Effector memory CD4-positive, alpha-beta T cell (primary cell): ENCODE results near the gene ZBED5.

Experiments
- DNase-seq, 3 donors: peaks; one replicate each; pipeline ENCODE4 v3.0.0-alpha.2; 2020
- H3K27ac ChIP-seq: 2 replicates; pipeline ENCODE4 v1.7.0; 2013; ENCODE audit warnings: mild to moderate bottlenecking, low read length, moderate library complexity; ENCODE audit not compliant: insufficient read depth, poor library complexity, severe bottlenecking
- H3K27me3 ChIP-seq: replicated peaks from 2 replicates; pipeline ENCODE4 v1.7.0; 2013; ENCODE audit warnings: mild to moderate bottlenecking, low read length; ENCODE audit not compliant: insufficient read depth, control insufficient read depth, poor library complexity, severe bottlenecking
- H3K36me3 ChIP-seq: 2 replicates; pipeline ENCODE4 v1.7.0; 2013; ENCODE audit warnings: mild to moderate bottlenecking, low read length, moderate library complexity; ENCODE audit not compliant: control insufficient read depth, insufficient read depth
- H3K4me1 ChIP-seq: 2 replicates; pipeline ENCODE4 v1.7.0; 2013; ENCODE audit warnings: low read length, mild to moderate bottlenecking; ENCODE audit not compliant: control insufficient read depth, insufficient read depth, poor library complexity, severe bottlenecking
- H3K4me3 ChIP-seq: 2 replicates; pipeline ENCODE4 v1.7.0; 2013; ENCODE audit warnings: low read length, low read depth, mild to moderate bottlenecking; ENCODE audit not compliant: insufficient read depth, poor library complexity, severe bottlenecking
- H3K9me3 ChIP-seq: 2 replicates; pipeline ENCODE4 v1.7.0; 2013; ENCODE audit warnings: mild to moderate bottlenecking, low read length, moderate library complexity; ENCODE audit not compliant: control insufficient read depth

Gene ZBED5

DNA sequence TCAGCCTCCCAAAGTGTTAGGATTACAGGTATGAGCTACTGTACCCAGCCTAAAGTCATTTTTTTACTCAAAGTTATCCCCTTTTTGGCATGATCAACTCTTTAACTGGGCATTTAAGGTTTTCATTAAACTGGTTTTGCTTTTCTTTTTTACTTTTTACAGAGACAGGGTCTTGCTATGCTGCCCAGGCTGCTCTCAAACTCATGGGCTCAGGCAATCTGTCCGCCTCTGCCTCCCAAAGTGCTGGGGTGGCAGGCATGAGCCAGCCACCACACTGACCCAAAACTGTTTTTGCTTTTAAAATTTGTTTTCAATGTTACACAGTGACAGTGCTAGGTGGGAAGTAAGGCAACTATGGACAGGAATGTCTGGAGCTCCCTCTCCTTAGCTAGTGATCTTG is 3.9 kb upstream of the ZBED5 start:
- DNase-seq, result no peak
- no peak overlapping the region for H3K27ac ChIP-seq
- H3K4me1 ChIP-seq, result peaks cover 2% of the 10 kb centered on the region
- no peaks in the 10 kb centered on the region for H3K36me3 ChIP-seq
- no peaks in the 10 kb centered on the region for H3K9me3 ChIP-seq
- no peaks in the 10 kb centered on the region for H3K27me3 ChIP-seq
- no peak overlapping the region for H3K4me3 ChIP-seq

DNA sequence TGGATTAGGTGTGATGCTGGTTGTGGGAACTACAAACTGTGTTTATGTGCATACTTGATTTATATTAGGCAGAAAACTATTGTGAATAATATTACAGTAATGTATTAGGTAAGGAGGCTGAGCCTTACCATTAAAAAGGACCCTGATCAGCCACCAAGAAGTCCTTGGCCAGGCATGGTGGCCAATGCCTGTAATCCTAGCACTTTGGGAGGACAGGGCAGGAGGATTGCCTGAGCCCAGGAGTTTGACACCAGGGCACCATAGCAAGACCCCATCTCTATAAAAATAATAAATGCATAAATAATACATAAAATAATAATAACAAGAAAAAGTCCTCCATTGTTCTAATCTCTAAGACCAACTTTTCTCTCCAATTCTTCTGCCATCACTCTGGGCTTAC is 3.2 kb upstream of the ZBED5 start:
- Histone ChIP-seq H3K27me3 (no peaks in the 10 kb centered on the region), H3K4me3 (no peak overlapping the region), H3K9me3 (no peaks in the 10 kb centered on the region), H3K36me3 (no peaks in the 10 kb centered on the region), H3K4me1 (peaks cover 8% of the 10 kb centered on the region), H3K27ac (no peak overlapping the region)
- no peak for DNase-seq

DNA sequence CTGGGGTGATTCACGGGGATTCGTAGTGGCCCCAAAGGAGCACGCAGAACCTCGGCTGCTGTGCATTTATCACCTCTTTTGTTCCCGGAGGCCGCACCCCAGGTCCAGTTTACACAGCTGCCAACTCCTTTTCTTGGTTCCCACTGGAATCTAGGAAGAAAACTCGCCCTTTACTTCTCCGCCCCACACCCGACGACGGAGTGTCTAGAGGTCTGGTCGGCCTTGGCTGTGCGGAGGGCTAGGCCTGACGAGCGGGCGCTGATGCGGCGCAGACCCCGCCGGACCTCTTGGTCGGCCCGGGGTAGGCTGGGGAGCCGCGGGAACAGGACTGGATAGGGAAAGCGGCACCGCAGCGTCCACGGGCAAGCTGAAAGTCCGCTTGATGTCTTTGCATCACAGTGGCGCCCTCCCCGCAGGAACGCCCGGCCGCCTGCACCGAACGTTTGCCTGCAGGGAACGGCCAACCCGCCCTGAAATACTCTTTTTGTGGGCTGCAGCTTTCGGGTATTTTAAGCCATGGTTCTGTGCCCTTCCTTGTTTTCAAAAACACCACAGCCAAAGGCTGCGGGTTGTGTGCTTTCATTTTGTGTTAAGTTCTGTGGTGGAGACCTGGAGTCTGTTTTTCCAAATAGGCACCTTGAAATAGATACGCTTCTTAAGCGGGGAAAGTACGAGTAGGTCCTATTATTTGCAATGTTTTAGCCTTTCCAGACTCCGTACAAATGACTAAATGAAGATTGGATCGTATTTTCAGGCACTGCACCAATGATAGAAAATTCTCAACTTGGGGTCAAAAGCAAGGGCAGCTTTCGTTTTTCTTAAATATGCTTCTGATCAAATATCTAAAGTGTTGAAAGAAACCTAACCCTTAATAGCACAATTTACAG is 829 bp upstream of the ZBED5 start:
- peak in 2 of 3 donors; percentile 4 to 26 for DNase-seq

DNA sequence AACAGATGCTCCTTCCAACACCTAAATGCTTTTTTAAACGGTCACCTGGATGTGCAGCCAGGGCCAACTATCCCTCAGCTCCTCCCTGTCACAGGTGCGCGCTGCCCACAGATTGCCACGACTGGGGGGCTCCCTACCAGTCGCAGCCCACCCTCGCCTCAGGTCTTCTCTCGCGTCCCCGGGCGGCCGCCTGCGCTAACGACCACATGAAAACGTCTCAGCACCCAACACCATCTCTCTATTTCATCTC is 469 bp downstream of the ZBED5 start:
- Histone ChIP-seq H3K4me1 (peaks cover 8% of the 10 kb centered on the region), H3K27ac (peak overlapping the region; percentile 97), H3K9me3 (no peaks in the 10 kb centered on the region), H3K36me3 (peaks cover 20% of the 10 kb centered on the region), H3K4me3 (peak overlapping the region; percentile 87), H3K27me3 (no peaks in the 10 kb centered on the region)
- DNase-seq, result peak in 1 of 3 donors; percentile 7

More for the DNA sequence above, 829 bp upstream of the ZBED5 start:
- Histone ChIP-seq H3K9me3 (no peaks in the 10 kb centered on the region), H3K27me3 (no peaks in the 10 kb centered on the region), H3K4me3 (peak overlapping the region; percentile 87), H3K4me1 (peaks cover 8% of the 10 kb centered on the region), H3K27ac (peak overlapping the region; percentile 97), H3K36me3 (peaks cover 11% of the 10 kb centered on the region)

DNA sequence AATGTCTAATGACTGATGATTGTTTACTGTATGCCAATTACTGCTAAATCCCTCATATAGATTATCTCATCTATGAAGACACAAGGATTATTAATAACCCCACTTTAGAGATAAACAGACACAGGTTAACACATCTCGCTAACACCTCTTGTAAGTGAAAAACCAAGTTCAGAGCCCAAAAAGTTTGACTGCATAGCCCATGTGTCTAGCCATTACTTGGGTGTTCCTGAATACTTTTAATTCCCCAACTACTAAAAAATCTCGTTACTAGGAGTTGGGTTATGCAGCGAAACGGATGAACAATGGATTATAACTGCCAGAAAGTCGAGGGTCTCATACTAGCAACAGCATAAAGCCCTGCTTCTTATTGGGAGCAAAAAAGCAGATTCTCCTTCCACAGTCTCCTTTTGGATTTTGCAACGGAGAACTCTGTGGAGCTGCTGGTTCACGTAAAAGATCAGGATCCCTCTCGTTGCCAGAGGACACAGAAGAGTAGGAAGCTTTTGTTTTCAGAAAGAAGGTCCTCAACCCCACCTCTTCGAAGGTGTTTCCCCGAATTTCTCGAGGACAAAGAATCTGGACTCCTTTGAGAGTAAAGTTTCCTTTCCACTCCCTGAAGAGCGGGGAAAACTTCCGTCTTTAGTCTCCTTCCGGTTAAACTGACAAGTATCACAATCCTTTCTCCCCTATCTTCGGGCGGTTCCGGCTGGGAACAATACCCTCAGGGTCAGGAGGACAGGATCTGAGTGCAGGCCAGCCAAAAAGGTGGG is 979 bp downstream of the ZBED5 start:
- H3K9me3 ChIP-seq, result no peaks in the 10 kb centered on the region
- peak overlapping the region; percentile 97 for H3K27ac ChIP-seq
- DNase-seq, result no peak
- H3K4me3 ChIP-seq, result peak overlapping the region; percentile 87
- H3K4me1 ChIP-seq, result peaks cover 8% of the 10 kb centered on the region
- H3K27me3 ChIP-seq, result no peaks in the 10 kb centered on the region
- H3K36me3 ChIP-seq, result peaks cover 20% of the 10 kb centered on the region

DNA sequence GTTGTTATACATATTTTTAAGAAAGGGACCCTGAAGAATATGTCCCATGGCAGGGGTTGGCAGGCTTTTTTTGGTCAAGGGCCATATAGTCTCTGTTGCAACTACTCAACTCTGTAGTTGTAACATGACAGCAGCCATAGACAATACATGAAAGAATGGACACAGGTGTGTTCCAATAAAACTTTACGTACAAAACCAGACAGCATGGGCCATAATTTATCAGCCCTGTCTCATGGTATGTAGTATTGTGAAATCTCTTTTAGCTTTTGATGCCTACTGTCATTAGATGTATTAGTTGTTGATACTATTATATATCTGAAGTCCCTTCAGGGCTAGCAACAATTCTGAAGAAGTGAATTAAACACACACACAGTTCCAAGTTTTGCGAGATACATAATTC is 2.6 kb downstream of the ZBED5 start:
- H3K36me3 ChIP-seq, result peaks cover 20% of the 10 kb centered on the region
- no peaks in the 10 kb centered on the region for H3K9me3 ChIP-seq
- no peak for DNase-seq
- H3K27ac ChIP-seq, result no peak overlapping the region
- peaks cover 8% of the 10 kb centered on the region for H3K4me1 ChIP-seq
- no peaks in the 10 kb centered on the region for H3K27me3 ChIP-seq
- H3K4me3 ChIP-seq, result no peak overlapping the region

DNA sequence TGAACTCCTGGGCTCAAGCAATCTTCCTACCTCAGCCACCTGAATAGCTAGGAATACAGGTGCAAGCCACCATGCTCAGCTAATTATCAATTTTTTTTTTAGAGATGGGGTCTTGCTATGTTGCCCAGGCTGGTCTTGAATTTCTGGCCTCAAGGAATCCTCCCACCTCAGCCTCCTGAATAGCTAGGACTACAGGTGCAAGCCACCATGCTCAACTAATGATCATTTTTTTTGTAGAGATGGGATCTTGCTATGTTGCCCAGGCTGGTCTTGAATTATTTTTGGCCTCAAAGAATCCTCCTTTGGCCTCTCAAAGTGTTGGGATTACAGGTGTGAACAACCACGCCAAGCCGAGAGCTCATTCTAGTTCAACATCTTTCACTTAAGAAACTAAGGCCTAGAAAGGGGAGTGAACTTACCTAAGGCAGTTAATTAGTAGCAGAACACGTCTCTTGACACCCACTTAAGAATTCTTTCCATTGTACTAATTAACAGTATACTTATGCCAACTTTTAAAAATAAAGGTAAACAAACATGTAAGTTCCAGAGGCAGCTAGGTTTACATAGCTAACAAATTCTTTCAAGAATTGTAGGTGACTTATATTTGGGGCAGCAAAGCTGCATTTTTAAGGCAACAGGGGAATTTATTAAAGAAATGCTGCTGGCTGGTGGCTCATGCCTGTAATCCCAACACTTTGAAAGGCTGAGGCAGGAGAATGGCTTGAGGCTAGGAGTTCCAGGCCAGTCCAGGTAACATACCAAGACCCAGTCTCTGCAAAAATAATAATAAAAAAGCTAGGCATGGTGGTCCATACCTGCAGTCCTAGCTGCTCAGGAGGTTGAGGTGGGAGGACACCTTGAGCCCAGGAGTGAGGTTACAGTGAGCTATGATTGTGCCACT is 9.6 kb downstream of the ZBED5 start:
- DNase-seq, result no peak
- H3K36me3 ChIP-seq, result peaks cover 4% of the 10 kb centered on the region
- no peaks in the 10 kb centered on the region for H3K27me3 ChIP-seq
- H3K4me1 ChIP-seq, result no peaks in the 10 kb centered on the region
- no peak overlapping the region for H3K4me3 ChIP-seq
- no peak overlapping the region for H3K27ac ChIP-seq
- H3K9me3 ChIP-seq, result no peaks in the 10 kb centered on the region

DNA sequence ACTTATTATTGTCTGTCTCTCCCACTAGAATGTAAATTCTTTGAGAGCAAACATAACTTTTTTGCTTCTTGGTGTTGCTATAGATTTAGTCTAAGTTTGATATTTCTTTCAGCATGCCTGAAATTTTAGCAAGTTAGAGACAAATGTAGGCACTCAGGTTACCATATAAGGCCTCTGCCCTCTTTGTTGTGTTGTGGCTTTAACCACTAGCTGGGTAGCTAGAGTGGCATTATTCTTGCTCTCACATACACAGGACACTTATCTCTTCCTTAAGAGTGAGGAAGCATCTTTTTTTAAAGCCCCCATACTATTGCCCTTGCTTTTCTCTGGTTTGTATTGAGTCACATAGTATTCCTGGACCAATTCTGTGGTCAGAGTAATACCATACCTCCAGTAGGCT is 11.2 kb downstream of the ZBED5 start:
- Histone ChIP-seq H3K4me3 (no peak overlapping the region), H3K36me3 (no peaks in the 10 kb centered on the region), H3K4me1 (no peaks in the 10 kb centered on the region), H3K27ac (no peak overlapping the region), H3K9me3 (no peaks in the 10 kb centered on the region), H3K27me3 (no peaks in the 10 kb centered on the region)
- DNase-seq, result no peak

DNA sequence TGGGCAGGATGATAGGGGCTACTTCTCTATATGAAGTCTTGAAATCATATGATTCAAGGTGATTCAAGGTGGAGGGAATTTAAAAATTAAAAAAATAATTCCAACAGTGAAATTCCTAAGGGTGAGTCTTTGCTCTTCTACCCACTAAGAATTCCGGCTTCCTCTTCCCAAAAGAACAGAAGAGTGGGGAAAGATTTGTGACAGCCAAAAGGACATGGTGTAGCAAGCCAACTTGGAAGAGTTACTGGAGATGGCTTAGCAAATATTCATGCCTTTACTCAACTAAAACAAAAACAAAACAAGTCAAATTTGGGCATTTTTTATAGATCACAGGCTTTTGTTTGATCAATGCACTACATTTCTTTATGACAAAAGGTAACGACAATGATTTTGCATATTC is 12.3 kb downstream of the ZBED5 start:
- DNase-seq, result no peak
- H3K27ac ChIP-seq, result no peak overlapping the region
- no peaks in the 10 kb centered on the region for H3K9me3 ChIP-seq
- H3K36me3 ChIP-seq, result no peaks in the 10 kb centered on the region
- H3K27me3 ChIP-seq, result no peaks in the 10 kb centered on the region
- H3K4me1 ChIP-seq, result no peaks in the 10 kb centered on the region
- H3K4me3 ChIP-seq, result no peak overlapping the region
